ENCODE results near the gene PDE4D. TPM values are rescaled to one million over a fixed set of nuclear protein-coding genes. Genes with fewer than 3 reads are reported as not detected.

The PDE4D gene
- total RNA-seq, 1 experiment from 2014 or later = 11.6 TPM

DNA sequence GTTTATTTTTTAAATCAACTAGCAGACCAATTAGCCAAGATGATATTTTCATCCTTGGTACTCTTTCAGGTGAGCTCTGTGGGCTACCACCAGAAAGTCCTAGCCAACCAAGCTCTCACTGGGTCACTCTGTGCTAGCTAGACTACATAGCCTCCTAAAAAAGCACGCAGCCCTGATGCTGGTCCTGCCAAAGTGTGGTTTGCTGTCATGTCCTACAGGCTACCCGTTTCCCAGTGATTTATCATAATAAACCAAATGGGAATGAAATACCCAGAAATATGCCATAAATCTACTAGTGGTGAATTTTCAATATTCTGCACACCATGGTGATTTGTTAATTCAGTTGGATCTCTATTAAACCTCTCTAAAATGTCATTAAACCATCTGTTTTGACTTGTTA lies 829.2 kb downstream of the PDE4D start:
- Mint-ChIP-seq H3K36me3 (ENCODE audit: insufficient read depth, unreplicated experiment) (no peaks in the 10 kb centered on the region), H3K9me3 (ENCODE audit: low read depth, unreplicated experiment) (no peaks in the 10 kb centered on the region), H3K4me3 (ENCODE audit: low read depth, unreplicated experiment) (no peak overlapping the region), H3K27me3 (ENCODE audit: unreplicated experiment) (no peaks in the 10 kb centered on the region), H3K4me1 (ENCODE audit: low read depth, unreplicated experiment) (no peaks in the 10 kb centered on the region), H3K27ac (ENCODE audit: unreplicated experiment) (no peak overlapping the region)
- CTCF ChIA-PET = no interaction called here
- intact Hi-C loops (cut with micrococcal nuclease; ENCODE audit: unreplicated experiment) = no loop called here
- DNase-seq = no peak
- no TSS peak for BruUV-seq (replicated peaks)
- TF ChIP-seq, protein P1, sequence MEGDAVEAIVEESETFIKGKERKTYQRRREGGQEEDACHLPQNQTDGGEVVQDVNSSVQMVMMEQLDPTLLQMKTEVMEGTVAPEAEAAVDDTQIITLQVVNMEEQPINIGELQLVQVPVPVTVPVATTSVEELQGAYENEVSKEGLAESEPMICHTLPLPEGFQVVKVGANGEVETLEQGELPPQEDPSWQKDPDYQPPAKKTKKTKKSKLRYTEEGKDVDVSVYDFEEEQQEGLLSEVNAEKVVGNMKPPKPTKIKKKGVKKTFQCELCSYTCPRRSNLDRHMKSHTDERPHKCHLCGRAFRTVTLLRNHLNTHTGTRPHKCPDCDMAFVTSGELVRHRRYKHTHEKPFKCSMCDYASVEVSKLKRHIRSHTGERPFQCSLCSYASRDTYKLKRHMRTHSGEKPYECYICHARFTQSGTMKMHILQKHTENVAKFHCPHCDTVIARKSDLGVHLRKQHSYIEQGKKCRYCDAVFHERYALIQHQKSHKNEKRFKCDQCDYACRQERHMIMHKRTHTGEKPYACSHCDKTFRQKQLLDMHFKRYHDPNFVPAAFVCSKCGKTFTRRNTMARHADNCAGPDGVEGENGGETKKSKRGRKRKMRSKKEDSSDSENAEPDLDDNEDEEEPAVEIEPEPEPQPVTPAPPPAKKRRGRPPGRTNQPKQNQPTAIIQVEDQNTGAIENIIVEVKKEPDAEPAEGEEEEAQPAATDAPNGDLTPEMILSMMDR (IDR thresholded peaks at IDR 0.05; ENCODE audit: unreplicated experiment) = no peak

DNA sequence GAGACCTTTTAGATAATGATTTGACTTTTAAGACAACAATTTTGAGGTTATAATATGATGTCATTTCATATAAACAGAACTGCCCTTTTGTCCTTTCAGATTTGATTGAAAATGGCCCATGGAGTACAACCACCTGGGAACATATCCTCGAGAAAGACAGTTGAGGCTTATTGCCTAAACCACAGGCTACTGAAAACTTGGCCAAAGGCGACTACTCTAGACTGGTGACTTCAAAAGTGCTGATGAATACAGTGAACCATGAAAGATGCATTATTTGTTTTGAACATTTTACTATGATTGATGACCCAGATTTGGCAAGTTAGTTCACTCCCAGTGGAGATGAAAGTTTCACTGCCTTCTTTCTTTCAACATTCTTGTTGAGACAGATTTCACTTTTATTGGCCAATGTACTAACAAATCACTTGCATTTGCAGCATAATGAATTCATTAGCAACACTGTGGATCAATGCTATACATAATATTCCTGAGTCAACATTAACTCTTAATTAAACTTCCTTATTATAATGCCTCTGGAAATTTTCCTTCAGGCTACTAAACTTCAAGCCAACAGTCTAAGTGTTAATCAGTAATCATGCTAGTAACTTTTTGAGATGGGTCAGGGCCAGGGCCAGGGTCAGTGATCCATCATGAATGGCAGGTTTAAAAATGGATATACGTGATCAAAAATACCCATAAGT lies 830.4 kb downstream of the PDE4D start:
- CTCF ChIA-PET = no interaction called here
- H3K27me3 Mint-ChIP-seq (ENCODE audit: unreplicated experiment) = no peaks in the 10 kb centered on the region
- no peaks in the 10 kb centered on the region for H3K4me1 Mint-ChIP-seq (ENCODE audit: low read depth, unreplicated experiment)
- H3K27ac Mint-ChIP-seq (ENCODE audit: unreplicated experiment) = no peak overlapping the region
- intact Hi-C loops (cut with micrococcal nuclease; ENCODE audit: unreplicated experiment) = no loop called here
- no peaks in the 10 kb centered on the region for H3K36me3 Mint-ChIP-seq (ENCODE audit: insufficient read depth, unreplicated experiment)
- TF ChIP-seq, protein P1 (IDR thresholded peaks at IDR 0.05; ENCODE audit: unreplicated experiment) = no peak
- no peak overlapping the region for H3K4me3 Mint-ChIP-seq (ENCODE audit: low read depth, unreplicated experiment)
- no TSS peak for BruUV-seq (replicated peaks)
- H3K9me3 Mint-ChIP-seq (ENCODE audit: low read depth, unreplicated experiment) = no peaks in the 10 kb centered on the region
- no peak for DNase-seq

DNA sequence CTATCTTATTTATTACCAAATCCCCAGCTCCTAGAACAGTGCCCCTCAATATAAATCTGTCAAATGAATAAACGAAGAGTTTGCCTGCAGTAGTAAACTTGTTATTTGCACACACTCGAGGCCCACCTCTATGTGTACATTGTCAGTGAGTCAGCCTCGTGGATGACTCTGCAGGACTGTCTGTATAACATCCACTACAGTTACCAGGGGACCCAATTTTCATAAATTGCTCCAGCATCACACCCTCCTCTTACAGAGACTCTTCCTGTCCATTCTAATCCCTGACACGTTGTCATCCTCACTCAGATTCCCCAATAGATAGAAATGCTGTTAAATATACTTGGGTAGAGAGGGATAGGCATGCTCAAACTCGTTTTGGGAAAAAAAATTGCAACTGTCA lies 832.1 kb downstream of the PDE4D start:
- H3K4me3 Mint-ChIP-seq (ENCODE audit: low read depth, unreplicated experiment) = no peak overlapping the region
- no peak for DNase-seq
- TF ChIP-seq, protein P1 (IDR thresholded peaks at IDR 0.05; ENCODE audit: unreplicated experiment) = no peak
- H3K27me3 Mint-ChIP-seq (ENCODE audit: unreplicated experiment) = no peaks in the 10 kb centered on the region
- no TSS peak for BruUV-seq (replicated peaks)
- H3K9me3 Mint-ChIP-seq (ENCODE audit: low read depth, unreplicated experiment) = no peaks in the 10 kb centered on the region
- intact Hi-C loops (cut with micrococcal nuclease; ENCODE audit: unreplicated experiment) = no loop called here
- CTCF ChIA-PET = no interaction called here
- no peak overlapping the region for H3K27ac Mint-ChIP-seq (ENCODE audit: unreplicated experiment)
- no peaks in the 10 kb centered on the region for H3K4me1 Mint-ChIP-seq (ENCODE audit: low read depth, unreplicated experiment)
- H3K36me3 Mint-ChIP-seq (ENCODE audit: insufficient read depth, unreplicated experiment) = no peaks in the 10 kb centered on the region

DNA sequence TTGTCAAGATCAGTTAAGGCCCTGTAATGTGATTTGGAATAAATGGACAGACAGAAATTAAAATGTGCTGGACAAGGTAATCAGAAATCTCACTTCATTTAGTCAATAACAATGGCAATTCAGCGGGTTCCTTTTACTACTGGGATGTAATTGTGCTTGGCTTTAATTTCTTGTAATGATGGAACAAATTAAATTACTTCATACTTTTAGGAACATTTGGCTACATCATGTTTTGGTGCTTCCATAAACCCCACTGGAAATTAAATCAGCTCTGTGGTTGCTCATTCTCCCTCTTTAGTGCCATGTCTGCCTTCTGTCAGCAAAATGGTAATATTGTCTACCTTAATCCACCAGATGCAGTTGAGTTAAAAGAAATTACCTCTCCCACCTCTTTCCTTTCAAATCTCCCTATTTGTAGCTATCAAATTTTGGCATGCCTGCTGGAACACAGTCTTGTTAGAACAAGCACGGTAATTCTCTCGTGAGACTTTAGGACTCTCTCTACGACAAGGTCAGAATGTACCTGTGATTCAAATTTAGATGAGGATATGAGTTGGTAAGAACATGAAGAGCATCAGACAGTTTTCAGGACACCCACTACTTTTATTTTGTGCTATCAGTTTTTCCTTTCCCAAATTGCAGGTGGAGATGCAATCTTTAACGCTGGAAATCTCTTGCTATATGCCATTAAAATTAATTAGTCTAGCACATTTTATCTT lies 834.4 kb downstream of the PDE4D start:
- Mint-ChIP-seq H3K4me1 (ENCODE audit: low read depth, unreplicated experiment) (no peaks in the 10 kb centered on the region), H3K27me3 (ENCODE audit: unreplicated experiment) (no peaks in the 10 kb centered on the region), H3K36me3 (ENCODE audit: insufficient read depth, unreplicated experiment) (no peaks in the 10 kb centered on the region), H3K9me3 (ENCODE audit: low read depth, unreplicated experiment) (no peaks in the 10 kb centered on the region), H3K4me3 (ENCODE audit: low read depth, unreplicated experiment) (no peak overlapping the region), H3K27ac (ENCODE audit: unreplicated experiment) (no peak overlapping the region)
- DNase-seq = no peak
- CTCF ChIA-PET = no interaction called here
- TF ChIP-seq, protein P1 (IDR thresholded peaks at IDR 0.05; ENCODE audit: unreplicated experiment) = no peak
- no TSS peak for BruUV-seq (replicated peaks)
- intact Hi-C loops (cut with micrococcal nuclease; ENCODE audit: unreplicated experiment) = no loop called here

All from Calu3 (cell line).